GM19397 (cell line): ENCODE data around the gene OR2A2.
"Not testable (repeated sequence)": the region's sequence is repeated elsewhere in the genome, so short reads cannot be mapped to it uniquely, and the experiment has no call there.

Source experiments
- ATAC-seq: cut with Tn5 transposase; IDR thresholded peaks from one replicate; pipeline ENCODE4 v1.9.1; 2021; ENCODE audit warnings: mild to moderate bottlenecking, moderate library complexity; ENCODE audit not compliant: unreplicated experiment

Gene OR2A2, protein sequence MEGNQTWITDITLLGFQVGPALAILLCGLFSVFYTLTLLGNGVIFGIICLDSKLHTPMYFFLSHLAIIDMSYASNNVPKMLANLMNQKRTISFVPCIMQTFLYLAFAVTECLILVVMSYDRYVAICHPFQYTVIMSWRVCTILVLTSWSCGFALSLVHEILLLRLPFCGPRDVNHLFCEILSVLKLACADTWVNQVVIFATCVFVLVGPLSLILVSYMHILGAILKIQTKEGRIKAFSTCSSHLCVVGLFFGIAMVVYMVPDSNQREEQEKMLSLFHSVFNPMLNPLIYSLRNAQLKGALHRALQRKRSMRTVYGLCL

DNA sequence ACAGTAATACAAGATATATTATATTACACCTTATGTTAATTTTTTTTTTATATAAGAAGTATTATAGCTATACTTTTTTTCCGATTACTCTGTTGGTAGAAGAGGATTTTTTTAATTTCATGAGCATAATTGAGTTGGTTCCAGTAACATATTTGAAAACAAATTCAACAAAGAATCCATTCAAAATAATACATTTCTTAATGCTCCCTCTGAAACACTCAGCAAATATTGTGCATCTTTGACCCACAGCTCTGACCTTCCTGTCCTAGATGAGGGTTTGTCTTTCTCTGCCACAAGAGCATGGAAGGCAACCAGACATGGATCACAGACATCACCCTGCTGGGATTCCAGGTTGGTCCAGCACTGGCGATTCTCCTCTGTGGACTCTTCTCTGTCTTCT is at the start of gene OR2A2:
OR2A2 (plus strand) TSS at position 301 of the 400 bp plus-strand sequence; CDS start at position 301, 0 bp downstream.
- no peak for ATAC-seq

DNA sequence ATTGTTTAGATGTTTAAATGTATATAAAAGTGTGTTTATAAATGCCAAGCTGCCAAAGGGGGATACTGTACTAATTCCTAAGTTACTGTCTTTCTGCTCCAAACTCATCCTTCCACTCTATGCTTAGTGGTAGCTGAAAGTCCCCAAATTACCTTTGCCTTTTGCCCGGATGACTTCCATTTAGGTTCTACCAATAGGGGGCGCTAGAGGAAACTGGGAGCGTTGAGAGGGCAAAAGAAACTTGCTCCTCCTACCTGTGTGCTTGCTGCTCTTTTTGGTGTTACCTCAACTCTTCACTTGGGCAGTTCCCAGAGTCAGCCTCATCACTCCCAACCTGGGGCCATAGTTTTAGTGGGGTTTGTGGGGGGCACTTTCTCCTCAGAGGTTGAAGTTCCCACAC is 45.7 kb upstream of the OR2A2 start:
- ATAC-seq = no peak

DNA sequence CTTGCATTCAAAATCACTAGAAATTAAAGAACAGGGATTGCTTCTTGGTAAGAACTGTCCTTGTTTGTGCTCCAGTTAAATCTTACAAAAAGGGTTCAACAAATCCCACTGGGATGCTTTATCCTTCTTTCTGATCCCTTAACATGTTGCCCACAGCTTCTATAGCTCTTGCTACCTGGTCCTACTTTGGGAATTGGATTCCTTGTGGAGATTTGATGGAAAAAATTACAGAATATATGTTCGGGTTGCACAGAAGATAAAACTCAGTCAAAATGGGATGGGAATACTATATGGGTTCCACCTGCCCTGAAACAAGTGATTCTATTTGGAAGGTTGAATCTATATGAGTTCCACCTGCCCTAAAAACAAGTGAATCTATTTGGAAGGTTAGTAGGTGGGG is 39.9 kb upstream of the OR2A2 start, which contains the start of gene OR2A25:
OR2A25 (plus strand) TSS at position 301 of the 400 bp plus-strand sequence. CDS start 4,409 bp downstream, outside the sequence.
- ATAC-seq = no peak

DNA sequence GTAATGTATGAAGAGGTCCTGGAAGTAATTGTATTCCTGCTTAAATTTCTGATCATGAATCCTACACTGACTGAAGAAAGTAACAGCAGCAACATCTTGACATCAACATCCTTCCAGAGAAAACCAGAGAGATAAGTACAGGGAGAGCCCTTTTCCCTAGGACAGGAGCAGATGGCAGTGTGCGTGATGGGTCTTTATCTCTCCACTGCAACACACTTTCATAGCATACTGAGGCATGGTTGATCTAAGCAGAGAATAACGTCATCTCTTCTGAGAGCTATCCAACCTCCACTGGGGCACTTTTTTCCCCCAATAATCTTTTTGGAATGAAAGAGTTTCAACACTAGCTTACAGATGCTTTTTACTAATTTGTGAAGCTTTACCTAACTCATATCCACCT is 39.4 kb upstream of the OR2A2 start:
- no peak for ATAC-seq

DNA sequence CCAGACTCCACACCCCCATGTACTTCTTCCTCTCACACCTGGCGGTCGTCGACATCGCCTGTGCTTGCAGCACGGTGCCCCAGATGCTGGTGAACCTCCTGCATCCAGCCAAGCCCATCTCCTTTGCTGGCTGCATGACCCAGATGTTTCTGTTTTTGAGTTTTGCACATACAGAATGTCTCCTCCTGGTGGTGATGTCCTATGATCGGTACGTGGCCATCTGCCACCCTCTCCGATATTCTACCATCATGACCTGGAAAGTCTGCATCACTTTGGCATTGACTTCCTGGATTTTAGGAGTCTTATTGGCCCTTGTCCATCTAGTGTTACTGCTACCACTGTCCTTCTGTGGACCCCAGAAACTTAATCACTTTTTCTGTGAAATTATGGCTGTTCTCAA is 35.0 kb upstream of the OR2A2 start:
- no peak for ATAC-seq

DNA sequence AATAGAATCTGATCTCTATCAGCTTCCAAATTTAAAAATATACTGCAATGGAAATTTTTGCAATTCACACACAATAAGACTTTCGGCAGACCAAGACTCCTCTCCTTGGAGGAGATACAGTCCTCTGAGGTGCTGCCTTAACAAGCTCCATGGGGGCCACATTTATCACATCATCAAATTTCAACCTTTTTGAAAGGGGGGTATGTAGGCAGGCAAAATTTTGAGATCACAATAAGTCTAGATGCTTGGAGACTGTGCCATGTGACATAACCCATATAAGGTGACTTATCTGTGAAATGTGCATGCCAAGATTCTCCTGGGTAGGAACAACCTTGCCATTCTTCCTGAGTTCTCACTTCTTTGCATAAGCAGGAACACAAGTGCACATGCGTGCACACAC is 23.4 kb upstream of the OR2A2 start, which contains the start of gene OR2A12:
OR2A12 (plus strand) TSS at position 301 of the 400 bp plus-strand sequence. CDS start 8,830 bp downstream, outside the sequence.
- no peak for ATAC-seq

DNA sequence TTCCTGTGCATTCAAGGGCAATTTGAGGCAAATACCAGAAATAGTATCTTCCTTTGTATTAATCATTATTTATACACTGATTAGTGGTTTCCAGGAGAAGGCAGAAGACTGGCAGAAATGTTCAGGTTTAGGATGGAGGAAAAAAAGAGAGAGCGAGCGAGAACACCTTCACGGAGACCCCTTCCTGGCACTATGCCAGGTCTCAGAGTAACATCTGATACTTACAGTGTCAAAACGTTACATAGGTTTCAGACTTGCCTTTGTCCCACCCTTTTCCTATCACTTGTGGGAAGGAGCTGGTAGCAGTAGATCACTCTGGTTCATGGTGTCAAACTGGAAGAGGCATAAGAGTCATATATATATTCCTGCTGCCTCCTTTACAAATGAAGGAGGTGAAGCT is 22.7 kb upstream of the OR2A2 start:
- no peak for ATAC-seq

DNA sequence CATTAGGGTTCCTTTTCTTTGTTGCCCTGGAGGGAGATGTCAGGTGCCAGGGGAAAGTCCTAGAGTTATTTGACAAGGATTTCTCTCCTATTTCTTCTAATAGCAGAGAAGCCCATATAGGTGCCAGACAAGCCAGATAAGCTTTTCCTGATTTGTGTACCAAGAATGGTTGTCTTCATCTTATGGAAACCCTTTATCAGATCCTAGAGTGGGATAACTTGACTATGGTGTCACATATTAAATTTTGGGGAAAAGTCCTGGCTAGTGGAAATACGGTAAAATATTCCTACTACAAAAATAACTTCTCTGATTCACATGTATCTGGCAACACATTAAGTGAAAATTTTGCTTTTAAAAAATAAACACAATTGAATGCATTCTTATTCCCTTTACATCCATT is 22.2 kb upstream of the OR2A2 start:
- ATAC-seq = no peak

DNA sequence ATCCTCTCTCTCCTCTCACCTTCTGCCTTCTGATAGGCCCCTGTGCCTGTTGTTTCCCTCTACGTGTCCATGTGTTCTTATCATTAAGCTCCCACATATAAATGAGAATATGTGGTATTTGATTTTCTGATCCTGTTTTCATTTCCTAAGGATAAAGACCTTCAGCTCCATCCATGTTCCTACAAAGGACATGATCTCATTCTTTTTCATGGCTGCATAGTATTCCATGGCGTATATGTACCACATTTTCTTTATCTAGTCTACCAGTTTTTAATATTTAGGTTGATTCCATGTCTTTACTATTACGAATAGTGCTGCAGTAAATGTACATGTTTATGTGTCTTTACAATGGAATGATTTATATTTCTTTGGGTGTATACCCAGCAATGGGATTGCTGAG is 18.7 kb upstream of the OR2A2 start:
- ATAC-seq = no peak

DNA sequence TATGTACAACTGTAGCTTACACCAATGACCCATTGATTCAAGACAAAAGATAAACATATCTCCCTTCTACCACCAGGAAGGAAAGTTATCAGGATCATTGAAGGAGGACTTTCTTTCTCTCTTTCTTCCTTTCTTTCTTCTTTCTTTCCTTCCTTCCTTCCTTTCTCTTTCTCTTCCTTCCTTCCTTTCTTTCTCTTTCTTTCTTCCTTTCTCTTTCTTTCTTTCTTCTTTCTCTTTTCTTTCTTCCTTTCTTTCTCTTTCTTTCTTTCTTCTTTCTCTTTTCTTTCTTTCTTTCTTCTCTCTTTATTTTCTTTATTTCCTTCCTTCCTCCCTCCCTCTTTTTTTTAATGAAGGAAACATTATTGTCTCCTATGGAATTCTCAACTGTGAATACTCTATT is 10.6 kb upstream of the OR2A2 start:
- no peak for ATAC-seq

DNA sequence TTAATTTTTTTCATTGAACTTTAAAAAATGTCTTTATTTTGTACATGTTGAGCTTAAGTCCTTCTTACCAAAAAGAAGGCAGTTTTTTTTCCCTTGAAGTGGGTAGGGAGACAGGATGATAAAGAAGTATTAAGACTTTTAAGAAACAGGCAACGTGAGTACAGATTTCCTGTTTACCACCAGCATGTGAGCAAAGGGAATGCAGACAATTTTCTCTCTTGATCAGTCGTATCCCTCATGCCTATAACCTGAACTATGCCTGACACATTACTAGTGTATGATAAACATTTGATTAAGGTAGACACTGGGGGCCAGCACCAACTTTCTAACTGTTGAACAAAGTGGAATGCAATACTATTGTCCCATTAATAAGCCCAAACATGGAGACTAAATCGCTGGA is 8.8 kb upstream of the OR2A2 start:
- no peak for ATAC-seq

DNA sequence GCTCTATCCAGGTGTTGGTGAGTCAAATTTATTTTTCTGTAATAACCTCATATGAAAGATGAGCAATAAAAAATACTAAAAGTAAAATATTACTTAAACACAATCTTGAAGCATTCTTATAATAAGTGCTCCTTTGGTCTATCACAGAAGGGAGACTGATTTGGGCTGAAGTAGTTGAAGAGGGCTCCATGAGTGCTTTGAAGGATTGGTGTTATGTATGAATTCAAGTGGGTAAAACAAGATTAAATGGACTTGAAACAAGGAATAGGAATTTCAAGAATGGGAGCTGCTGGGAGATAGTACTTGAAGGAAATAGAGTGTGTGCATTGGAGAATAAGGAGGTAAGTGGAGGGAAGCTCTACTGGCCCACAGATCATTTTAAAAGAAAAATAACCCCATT is 7.3 kb upstream of the OR2A2 start:
- no peak for ATAC-seq

DNA sequence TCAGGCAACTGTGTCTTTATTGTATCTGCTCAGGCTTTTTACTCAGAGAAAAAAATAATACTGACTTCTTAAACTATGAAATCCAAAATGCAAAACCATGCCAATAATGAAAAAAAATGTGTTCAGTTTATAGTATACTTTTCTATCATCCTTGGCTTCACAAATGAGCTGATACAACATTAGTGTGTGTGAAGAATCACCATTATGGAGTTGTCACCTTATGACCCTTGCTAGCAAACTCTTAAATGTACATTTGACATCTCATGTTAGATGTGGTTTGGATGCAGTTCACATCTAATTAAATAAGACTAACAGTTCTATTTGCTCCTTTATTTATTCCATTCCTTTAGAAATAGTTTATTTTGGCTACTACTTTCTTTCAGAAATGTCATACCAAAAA is 4.2 kb upstream of the OR2A2 start:
- ATAC-seq = no peak

DNA sequence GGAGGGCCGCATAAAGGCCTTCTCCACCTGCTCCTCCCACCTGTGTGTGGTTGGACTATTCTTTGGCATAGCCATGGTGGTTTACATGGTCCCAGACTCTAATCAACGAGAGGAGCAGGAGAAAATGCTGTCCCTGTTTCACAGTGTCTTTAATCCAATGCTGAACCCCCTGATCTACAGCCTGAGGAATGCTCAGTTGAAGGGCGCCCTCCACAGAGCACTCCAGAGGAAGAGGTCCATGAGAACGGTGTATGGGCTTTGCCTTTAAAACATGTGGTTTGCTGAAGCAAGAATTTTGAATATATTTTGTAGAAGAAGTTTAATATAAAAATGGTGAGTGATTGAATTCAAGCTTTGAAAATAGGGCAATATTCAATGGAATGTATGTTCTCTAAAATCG is 889 bp downstream of the OR2A2 start:
- ATAC-seq = no peak

DNA sequence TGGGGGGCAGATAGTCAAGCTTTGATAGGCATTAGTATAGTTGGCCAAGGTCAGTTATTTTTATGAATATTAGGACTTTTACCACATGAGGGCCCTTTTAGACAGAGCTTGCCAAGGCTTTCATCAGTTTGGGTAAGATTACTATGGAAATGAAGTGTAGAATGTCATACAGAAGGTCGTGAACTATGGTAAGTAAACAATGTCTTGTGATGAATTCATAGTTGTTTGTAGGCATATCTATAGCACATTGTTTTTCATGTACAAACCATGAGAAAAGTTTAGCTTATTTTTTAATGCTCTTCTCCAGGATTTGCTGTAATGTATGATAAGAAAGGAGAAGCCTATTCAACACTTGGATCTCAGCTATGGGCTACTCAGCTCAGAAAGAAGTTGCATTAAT is 4.3 kb downstream of the OR2A2 start:
- no peak for ATAC-seq

DNA sequence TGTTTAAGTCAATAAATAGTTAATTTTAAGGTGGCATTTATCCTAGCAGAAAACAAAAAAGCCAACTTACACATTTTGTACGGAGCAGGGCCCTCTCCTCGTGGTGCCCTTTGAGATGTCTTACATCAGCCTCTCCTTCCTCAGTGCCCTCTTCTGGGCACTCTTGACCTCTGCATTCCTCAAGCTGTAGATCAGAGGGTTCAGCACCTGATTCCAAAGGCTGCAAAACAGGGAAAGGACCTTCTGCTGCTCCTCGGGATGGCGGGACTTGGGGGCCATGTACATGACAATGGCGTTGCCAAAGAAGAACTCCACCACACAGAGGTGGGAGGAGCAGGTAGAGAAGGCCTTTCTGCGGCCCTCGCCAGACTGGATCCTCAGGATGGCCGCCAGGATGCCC is 9.0 kb downstream of the OR2A2 start:
- no peak for ATAC-seq

DNA sequence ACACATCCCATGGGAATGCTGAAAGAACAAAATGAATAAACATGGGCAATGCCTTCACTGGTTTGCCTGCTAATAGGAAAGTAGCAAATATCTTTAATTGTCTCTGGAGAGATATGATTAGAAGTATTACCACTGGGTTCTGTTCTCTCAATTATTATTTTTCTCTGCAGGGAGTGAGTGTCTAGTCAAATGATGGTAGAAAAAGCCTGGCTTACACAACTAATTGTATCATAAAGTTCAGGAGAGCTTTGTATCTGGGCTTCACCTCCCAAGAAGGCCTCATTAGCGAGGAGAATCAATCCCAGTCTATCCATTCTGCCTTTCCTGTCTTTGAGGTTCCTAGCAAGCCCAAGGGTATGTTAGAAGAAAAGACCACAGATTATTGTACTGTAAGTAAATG is 13.5 kb downstream of the OR2A2 start, which contains the start of gene OR2A14:
OR2A14 (plus strand) TSS at position 301 of the 400 bp plus-strand sequence. CDS start 5,937 bp downstream, outside the sequence.
- ATAC-seq = no peak

DNA sequence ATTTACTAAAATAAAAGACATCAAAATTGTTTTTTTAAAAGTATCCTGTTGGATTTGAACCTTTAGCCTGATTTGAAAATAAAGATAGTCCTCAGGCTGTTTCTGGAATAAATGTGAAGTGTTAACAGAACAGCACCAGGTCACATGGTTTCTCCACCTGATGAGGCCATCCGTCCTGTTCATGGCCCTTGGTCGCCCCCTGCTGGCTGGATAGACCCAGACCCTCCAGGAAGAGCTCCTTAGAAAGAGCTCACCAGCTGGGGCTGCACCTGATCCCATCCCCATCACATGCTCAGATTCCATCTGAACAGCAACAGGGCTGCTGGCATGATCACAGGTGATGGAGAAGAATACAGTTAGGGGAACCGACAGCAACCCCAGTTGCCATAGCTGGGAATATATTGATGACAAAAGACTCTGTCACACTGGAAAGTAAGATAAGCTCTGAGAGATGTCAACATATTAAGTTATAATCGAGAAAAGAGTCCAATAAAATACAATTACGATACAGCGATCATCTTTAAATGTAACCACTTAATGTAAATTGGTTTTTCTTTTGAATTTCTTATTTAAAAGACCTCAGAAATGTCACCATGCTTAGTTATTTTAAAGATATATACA is 18.4 kb downstream of the OR2A2 start:
- peak; percentile 100 for ATAC-seq

DNA sequence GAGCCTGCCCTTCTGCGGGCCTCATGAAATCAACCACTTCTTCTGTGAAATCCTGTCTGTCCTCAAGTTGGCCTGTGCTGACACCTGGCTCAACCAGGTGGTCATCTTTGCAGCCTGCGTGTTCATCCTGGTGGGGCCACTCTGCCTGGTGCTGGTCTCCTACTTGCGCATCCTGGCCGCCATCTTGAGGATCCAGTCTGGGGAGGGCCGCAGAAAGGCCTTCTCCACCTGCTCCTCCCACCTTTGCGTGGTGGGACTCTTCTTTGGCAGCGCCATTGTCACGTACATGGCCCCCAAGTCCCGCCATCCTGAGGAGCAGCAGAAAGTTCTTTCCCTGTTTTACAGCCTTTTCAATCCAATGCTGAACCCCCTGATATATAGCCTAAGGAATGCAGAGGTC is 20.2 kb downstream of the OR2A2 start:
- not testable (repeated sequence) for ATAC-seq

DNA sequence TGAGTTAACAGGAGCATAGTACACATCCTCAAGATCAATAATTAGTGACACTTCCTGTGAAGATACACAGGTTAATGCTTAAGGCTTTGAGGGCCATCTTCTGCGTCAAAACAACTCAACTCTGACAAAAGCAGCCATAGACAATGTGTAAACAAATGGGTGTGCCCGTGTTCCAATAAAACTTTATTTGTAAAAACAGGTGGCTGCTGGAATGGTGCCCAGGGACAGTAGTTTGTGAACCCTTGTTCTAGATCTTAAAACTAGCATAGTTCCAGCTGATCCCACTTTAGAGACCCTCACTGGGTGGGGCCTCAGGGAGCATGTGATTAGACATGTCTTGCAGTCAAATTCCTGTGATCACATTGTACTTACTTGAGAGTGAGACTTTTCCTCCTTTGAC is 21.3 kb downstream of the OR2A2 start:
- ATAC-seq = no peak

DNA sequence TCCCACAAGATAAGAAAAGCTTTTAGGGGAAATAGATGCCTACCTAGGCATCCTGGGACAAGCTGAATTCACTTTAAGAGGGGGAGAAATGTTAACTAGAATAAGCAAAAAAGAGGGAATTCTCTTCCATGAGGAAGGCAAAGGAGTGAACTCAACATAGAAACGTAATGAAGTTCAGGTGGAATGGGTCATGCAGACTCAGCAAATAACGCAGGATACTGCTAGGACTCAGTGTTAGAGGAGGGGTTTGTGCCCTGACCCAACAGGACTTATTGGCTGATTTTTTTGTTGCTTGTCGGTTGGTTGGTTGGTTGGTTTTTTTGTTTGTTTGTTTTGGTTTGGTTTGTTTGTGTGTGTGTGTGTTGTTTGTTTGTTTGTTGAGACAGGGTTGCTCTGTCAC is 22.9 kb downstream of the OR2A2 start:
- no peak for ATAC-seq

DNA sequence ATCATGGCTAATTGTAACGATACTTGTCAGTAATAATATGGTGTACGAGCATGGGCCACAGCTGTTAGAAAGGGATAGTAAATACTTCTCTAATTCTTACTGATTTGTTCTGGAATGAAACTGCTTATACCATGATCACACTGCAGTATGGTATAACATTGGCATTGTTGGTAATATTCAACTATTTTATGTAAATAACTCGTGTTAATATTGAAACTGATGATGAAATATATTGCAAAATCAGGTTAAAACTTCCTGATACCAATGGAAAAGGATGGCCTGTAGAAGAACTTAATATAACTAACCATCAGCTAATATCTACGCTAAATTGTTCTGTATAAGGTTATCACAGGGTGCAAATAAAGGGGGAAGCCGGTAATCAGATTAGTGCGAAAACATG is 23.9 kb downstream of the OR2A2 start:
- ATAC-seq = no peak
